ENCODE measurements around the gene DNAJC1.

DNA sequence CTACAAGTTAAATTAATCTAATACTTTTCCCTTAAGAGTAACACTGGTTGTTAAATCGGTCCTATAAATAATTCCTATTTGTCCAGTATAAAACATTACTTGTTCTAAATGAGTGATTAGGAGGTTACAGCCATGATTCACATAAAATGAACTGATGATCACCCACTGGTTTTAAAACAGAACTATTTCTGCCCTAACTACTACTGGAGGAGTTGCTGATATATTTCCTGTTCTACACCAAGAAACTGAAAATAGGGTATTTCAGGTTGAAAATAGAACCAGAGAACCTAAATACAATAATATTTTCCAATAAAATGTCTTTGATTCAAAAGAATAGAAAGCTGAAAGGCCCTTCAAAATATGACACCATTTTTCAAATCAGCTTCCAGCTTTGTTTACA lies 30.9 kb downstream of the DNAJC1 start:
- TF ChIP-seq BCL11B (tag by site-specific recombination; IDR thresholded peaks at IDR 0.05; ENCODE audit: low read depth) (no peak), ZNF366 (tag by site-specific recombination; conservative IDR thresholded peaks at IDR 0.05) (no peak), KLF9 (tag by site-specific recombination; IDR thresholded peaks at IDR 0.05; ENCODE audit: low read depth) (no peak), ZNF670 (tag by site-specific recombination; IDR thresholded peaks at IDR 0.05; ENCODE audit: low read depth) (no peak)
- TF ChIP-seq, protein P1, sequence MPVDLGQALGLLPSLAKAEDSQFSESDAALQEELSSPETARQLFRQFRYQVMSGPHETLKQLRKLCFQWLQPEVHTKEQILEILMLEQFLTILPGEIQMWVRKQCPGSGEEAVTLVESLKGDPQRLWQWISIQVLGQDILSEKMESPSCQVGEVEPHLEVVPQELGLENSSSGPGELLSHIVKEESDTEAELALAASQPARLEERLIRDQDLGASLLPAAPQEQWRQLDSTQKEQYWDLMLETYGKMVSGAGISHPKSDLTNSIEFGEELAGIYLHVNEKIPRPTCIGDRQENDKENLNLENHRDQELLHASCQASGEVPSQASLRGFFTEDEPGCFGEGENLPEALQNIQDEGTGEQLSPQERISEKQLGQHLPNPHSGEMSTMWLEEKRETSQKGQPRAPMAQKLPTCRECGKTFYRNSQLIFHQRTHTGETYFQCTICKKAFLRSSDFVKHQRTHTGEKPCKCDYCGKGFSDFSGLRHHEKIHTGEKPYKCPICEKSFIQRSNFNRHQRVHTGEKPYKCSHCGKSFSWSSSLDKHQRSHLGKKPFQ (tag by site-specific recombination; IDR thresholded peaks at IDR 0.05), result no peak
- TF ChIP-seq, protein P2, sequence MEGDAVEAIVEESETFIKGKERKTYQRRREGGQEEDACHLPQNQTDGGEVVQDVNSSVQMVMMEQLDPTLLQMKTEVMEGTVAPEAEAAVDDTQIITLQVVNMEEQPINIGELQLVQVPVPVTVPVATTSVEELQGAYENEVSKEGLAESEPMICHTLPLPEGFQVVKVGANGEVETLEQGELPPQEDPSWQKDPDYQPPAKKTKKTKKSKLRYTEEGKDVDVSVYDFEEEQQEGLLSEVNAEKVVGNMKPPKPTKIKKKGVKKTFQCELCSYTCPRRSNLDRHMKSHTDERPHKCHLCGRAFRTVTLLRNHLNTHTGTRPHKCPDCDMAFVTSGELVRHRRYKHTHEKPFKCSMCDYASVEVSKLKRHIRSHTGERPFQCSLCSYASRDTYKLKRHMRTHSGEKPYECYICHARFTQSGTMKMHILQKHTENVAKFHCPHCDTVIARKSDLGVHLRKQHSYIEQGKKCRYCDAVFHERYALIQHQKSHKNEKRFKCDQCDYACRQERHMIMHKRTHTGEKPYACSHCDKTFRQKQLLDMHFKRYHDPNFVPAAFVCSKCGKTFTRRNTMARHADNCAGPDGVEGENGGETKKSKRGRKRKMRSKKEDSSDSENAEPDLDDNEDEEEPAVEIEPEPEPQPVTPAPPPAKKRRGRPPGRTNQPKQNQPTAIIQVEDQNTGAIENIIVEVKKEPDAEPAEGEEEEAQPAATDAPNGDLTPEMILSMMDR (tag by site-specific recombination; IDR thresholded peaks at IDR 0.05), result no peak
- TF ChIP-seq, protein P3, sequence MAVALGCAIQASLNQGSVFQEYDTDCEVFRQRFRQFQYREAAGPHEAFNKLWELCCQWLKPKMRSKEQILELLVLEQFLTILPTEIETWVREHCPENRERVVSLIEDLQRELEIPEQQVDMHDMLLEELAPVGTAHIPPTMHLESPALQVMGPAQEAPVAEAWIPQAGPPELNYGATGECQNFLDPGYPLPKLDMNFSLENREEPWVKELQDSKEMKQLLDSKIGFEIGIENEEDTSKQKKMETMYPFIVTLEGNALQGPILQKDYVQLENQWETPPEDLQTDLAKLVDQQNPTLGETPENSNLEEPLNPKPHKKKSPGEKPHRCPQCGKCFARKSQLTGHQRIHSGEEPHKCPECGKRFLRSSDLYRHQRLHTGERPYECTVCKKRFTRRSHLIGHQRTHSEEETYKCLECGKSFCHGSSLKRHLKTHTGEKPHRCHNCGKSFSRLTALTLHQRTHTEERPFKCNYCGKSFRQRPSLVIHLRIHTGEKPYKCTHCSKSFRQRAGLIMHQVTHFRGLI (tag by site-specific recombination; IDR thresholded peaks at IDR 0.05), result no peak
- TF ChIP-seq, protein P4, sequence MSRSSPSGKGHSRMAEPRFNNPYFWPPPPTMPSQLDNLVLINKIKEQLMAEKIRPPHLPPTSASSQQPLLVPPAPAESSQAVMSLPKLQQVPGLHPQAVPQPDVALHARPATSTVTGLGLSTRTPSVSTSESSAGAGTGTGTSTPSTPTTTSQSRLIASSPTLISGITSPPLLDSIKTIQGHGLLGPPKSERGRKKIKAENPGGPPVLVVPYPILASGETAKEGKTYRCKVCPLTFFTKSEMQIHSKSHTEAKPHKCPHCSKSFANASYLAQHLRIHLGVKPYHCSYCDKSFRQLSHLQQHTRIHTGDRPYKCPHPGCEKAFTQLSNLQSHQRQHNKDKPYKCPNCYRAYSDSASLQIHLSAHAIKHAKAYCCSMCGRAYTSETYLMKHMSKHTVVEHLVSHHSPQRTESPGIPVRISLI (tag by site-specific recombination; IDR thresholded peaks at IDR 0.05), result no peak
